HG03064 (cell line): ENCODE measurements around the gene SMS.

ENCODE experiments used
- ATAC-seq: cut with Tn5 transposase; IDR thresholded peaks from one replicate; pipeline ENCODE4 v1.9.1; 2021; ENCODE audit warnings: low read depth; ENCODE audit not compliant: unreplicated experiment

SMS gene

GRCh38 chrX:22032506-22032905, 92.0 kb downstream of the SMS start:
- no peak for ATAC-seq

- ATAC-seq = no peak
These were observed 93.3 kb downstream of the SMS start for GRCh38 chrX:22033818-22034217.

GRCh38 chrX:22035236-22035635, 94.7 kb downstream of the SMS start:
- ATAC-seq = no peak

- no peak for ATAC-seq
These were observed 96.7 kb downstream of the SMS start for GRCh38 chrX:22037225-22037624.

GRCh38 chrX:22037911-22038537, 97.5 kb downstream of the SMS start:
- no peak for ATAC-seq

GRCh38 chrX:22039541-22039940, 99.0 kb downstream of the SMS start:
- ATAC-seq = no peak

GRCh38 chrX:22040184-22040583, 99.7 kb downstream of the SMS start:
- ATAC-seq = no peak

GRCh38 chrX:22041907-22042530, 101.5 kb downstream of the SMS start:
- no peak for ATAC-seq

- ATAC-seq = no peak
These were observed 103.4 kb downstream of the SMS start for GRCh38 chrX:22043872-22044271.
